ENCODE measurements around the gene FOXRED1. TPM values are rescaled to one million over a fixed set of nuclear protein-coding genes. Genes with fewer than 3 reads are reported as not detected.

The FOXRED1 gene
- total RNA-seq, 4 donors from 2014 or later: 17.2 to 51.5 (median 24.7) TPM

- Histone ChIP-seq H3K4me3 (no peak overlapping the region), H3K36me3 (peaks cover 0 to 29% (median 11%) of the 10 kb centered on the region in 4 donors), H3K27me3 (no peaks in the 10 kb centered on the region), H3K4me1 (no peaks in the 10 kb centered on the region), H3K27ac (no peak overlapping the region), H3K9me3 (no peaks in the 10 kb centered on the region)
- in situ Hi-C loops (cut with MboI; ENCODE audit: low pct_ligation_motif_present in 1 of 4, low pct_unique_long_range_greater_than_20kb in 1 of 4, low sequenced_read_pairs in 3 of 4) (no loop called here), intact Hi-C loops (cut with DNase I; ENCODE audit: low total_unique reads) (no loop called here)
- 82 to 88% methylated on average over 4 to 5 of the region's 5 CpGs for WGBS, 2 donors (ENCODE audit: low coverage in 1 of 2)
- TF ChIP-seq POLR2A (IDR thresholded peaks at IDR 0.05): no peak
- no peak for TF ChIP-seq POLR2AphosphoS5 (IDR thresholded peaks at IDR 0.05)
- no peak for TF ChIP-seq CTCF (IDR thresholded peaks at IDR 0.05)
- no peak for TF ChIP-seq EP300 (IDR thresholded peaks at IDR 0.05; ENCODE audit: low read depth)
- DNase-seq: no peak
These were observed 24.8 kb downstream of the FOXRED1 start for GRCh38 chr11:126293726-126294125.

- intact Hi-C loops (cut with DNase I; ENCODE audit: low total_unique reads): no loop called here
- no peak overlapping the region for H3K4me3 ChIP-seq
- no peak for TF ChIP-seq POLR2AphosphoS5 (IDR thresholded peaks at IDR 0.05)
- TF ChIP-seq EP300 (IDR thresholded peaks at IDR 0.05; ENCODE audit: low read depth): no peak
- TF ChIP-seq CTCF (IDR thresholded peaks at IDR 0.05): no peak
- no peak for TF ChIP-seq POLR2A (IDR thresholded peaks at IDR 0.05)
- H3K36me3 ChIP-seq: peaks cover 0 to 22% (median 7%) of the 10 kb centered on the region in 4 donors
- WGBS, 2 donors (ENCODE audit: low coverage in 1 of 2): 78 to 79% methylated on average over 2 of the region's 2 CpGs
- no peak for DNase-seq
- H3K27ac ChIP-seq: no peak overlapping the region
- in situ Hi-C loops (cut with MboI; ENCODE audit: low pct_ligation_motif_present in 1 of 4, low pct_unique_long_range_greater_than_20kb in 1 of 4, low sequenced_read_pairs in 3 of 4): no loop called here
- H3K4me1 ChIP-seq: no peaks in the 10 kb centered on the region
- H3K9me3 ChIP-seq: no peaks in the 10 kb centered on the region
- H3K27me3 ChIP-seq: no peaks in the 10 kb centered on the region
These were observed 28.1 kb downstream of the FOXRED1 start for GRCh38 chr11:126297004-126297403.

- peak within 1 kb of the TSS; percentile 32 to 68 (median 50) for H3K4me3 ChIP-seq
- intact Hi-C loops (cut with DNase I; ENCODE audit: low total_unique reads): no loop called here
- peaks cover 4 to 21% (median 11%) of the 10 kb centered on the region in 4 donors for H3K4me1 ChIP-seq
- peak; percentile 50 to 88 (median 84) for TF ChIP-seq POLR2AphosphoS5 (IDR thresholded peaks at IDR 0.05)
- peak; percentile 82 for TF ChIP-seq POLR2A (IDR thresholded peaks at IDR 0.05)
- no peak for TF ChIP-seq CTCF (IDR thresholded peaks at IDR 0.05)
- no peak for TF ChIP-seq EP300 (IDR thresholded peaks at IDR 0.05; ENCODE audit: low read depth)
- H3K27me3 ChIP-seq: no peaks in the 10 kb centered on the region
- H3K27ac ChIP-seq: peak within 1 kb of the TSS; percentile 85 to 93 (median 88)
- H3K36me3 ChIP-seq: no peaks in the 10 kb centered on the region
- no peaks in the 10 kb centered on the region for H3K9me3 ChIP-seq
- in situ Hi-C loops (cut with MboI; ENCODE audit: low pct_ligation_motif_present in 1 of 4, low pct_unique_long_range_greater_than_20kb in 1 of 4, low sequenced_read_pairs in 3 of 4): loop anchor here in 2 of 4 donors (25.0 kb wide), 2 partner anchors 108 to 183 kb away; no protein-coding TSS in a partner anchor
- 5 to 19% methylated on average over 9 to 59 of the region's 61 CpGs for WGBS, 2 donors (ENCODE audit: low coverage in 1 of 2)
- peak; percentile 92 for DNase-seq
These were observed 34.9 kb downstream of the FOXRED1 start, which contains the start of gene DCPS for GRCh38 chr11:126303623-126304456. DCPS (plus strand) TSS chr11:126304060; CDS start chr11:126304081, 21 bp downstream.

GRCh38 chr11:126304457-126305075 lies 35.6 kb downstream of the FOXRED1 start:
- H3K27me3 ChIP-seq: no peaks in the 10 kb centered on the region
- intact Hi-C loops (cut with DNase I; ENCODE audit: low total_unique reads) (no loop called here), in situ Hi-C loops (cut with MboI; ENCODE audit: low pct_ligation_motif_present in 1 of 4, low pct_unique_long_range_greater_than_20kb in 1 of 4, low sequenced_read_pairs in 3 of 4) (loop anchor here in 2 of 4 donors (25.0 kb wide), 2 partner anchors 108 to 183 kb away; no protein-coding TSS in a partner anchor)
- no peaks in the 10 kb centered on the region for H3K9me3 ChIP-seq
- 40 to 69% methylated on average over 8 to 12 of the region's 12 CpGs for WGBS, 2 donors (ENCODE audit: low coverage in 1 of 2)
- H3K4me1 ChIP-seq: peaks cover 4 to 21% (median 11%) of the 10 kb centered on the region in 4 donors
- no peak for DNase-seq
- no peaks in the 10 kb centered on the region for H3K36me3 ChIP-seq
- peak overlapping the region; percentile 32 to 68 (median 50) for H3K4me3 ChIP-seq
- TF ChIP-seq POLR2A (IDR thresholded peaks at IDR 0.05): no peak
- peak overlapping the region; percentile 85 to 93 (median 88) for H3K27ac ChIP-seq
